Activated CD4-positive, alpha-beta T cell treated with anti-CD3 and anti-CD28 coated beads, Interleukin-2, amount 10 ng/mL, durations not matched to agents 7 days and 5 days (primary cell): Measurements from ENCODE around the gene ARFGAP3. TPM values are rescaled to one million over a fixed set of nuclear protein-coding genes. Genes with fewer than 3 reads are reported as not detected.
"Not testable (repeated sequence)": the region's sequence is repeated elsewhere in the genome, so short reads cannot be mapped to it uniquely, and the experiment has no call there.

Source experiments
- CTCF ChIA-PET: fragments of 350-600 bp; sonication (Branson Sonifier 250); formaldehyde crosslinking; loops from one replicate; lab custom pipeline; 2021; ENCODE audit warnings: antibody characterized with exemption; lab: Charles Lee
- POLR2A ChIA-PET: fragments of 350-600 bp; sonication (Branson Sonifier 250); formaldehyde crosslinking; loops from one replicate; lab custom pipeline; 2021; ENCODE audit warnings: antibody characterized with exemption; lab: Charles Lee
- DNase-seq: peaks from one replicate; pipeline ENCODE4 v3.0.0-alpha.2; 2020
- H3K27ac Mint-ChIP-seq: one replicate; pipeline ENCODE4 v1.8.0; 2021; ENCODE audit warnings: mild to moderate bottlenecking, moderate library complexity, mixed read lengths
- H3K27me3 Mint-ChIP-seq: one replicate; pipeline ENCODE4 v1.8.0; 2021; ENCODE audit warnings: mixed read lengths
- H3K36me3 Mint-ChIP-seq: one replicate; pipeline ENCODE4 v1.8.0; 2021; ENCODE audit warnings: low read depth, mixed read lengths
- H3K4me1 Mint-ChIP-seq: one replicate; pipeline ENCODE4 v1.8.0; 2021; ENCODE audit warnings: mixed read lengths
- H3K4me3 Mint-ChIP-seq: one replicate; pipeline ENCODE4 v1.8.0; 2021; ENCODE audit warnings: mild to moderate bottlenecking, moderate library complexity, mixed read lengths
- H3K9me3 Mint-ChIP-seq: one replicate; pipeline ENCODE4 v1.8.0; 2021; ENCODE audit warnings: mixed read lengths
- total RNA-seq, 2 experiments: library from RNA; stranded (reverse); gene quantifications; one replicate each; pipeline ENCODE4 v1.2.3, GENCODE V29; 2021

The ARFGAP3 gene
- total RNA-seq, 2 experiments from 2014 or later, result 23.9 to 25.5 TPM

DNA sequence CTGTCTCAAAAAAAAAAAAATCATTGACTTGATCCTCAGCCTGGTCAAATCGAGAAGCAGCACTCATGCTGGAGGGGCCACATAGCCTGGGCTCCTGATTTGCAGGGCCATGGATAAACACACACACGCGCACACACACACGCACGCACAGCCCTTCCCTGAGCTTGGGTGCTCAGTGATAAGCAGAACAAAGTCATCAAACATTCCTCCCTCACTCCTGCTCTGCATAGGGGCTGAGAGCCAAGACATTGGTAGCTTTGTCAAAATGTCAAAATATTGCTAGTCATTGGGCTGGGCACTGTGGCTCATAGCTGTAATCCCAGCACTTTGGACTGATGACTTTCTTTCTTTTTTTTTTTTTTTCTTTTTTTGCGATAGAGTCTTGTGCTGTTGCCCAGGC, 102.4 kb downstream of the ARFGAP3 start:
- H3K27ac Mint-ChIP-seq, result no peak overlapping the region
- ChIA-PET CTCF (interaction anchor here (0.7 kb wide), 1 partner anchor 582 kb away, joined by 4 read pairs; no protein-coding TSS in a partner anchor), POLR2A (interaction anchor here (0.6 kb wide), 1 partner anchor 1453 kb away, joined by 4 read pairs; no protein-coding TSS in a partner anchor)
- no peaks in the 10 kb centered on the region for H3K27me3 Mint-ChIP-seq
- no peak for DNase-seq
- no peak overlapping the region for H3K4me3 Mint-ChIP-seq
- H3K9me3 Mint-ChIP-seq, result no peaks in the 10 kb centered on the region
- no peaks in the 10 kb centered on the region for H3K4me1 Mint-ChIP-seq
- no peaks in the 10 kb centered on the region for H3K36me3 Mint-ChIP-seq

DNA sequence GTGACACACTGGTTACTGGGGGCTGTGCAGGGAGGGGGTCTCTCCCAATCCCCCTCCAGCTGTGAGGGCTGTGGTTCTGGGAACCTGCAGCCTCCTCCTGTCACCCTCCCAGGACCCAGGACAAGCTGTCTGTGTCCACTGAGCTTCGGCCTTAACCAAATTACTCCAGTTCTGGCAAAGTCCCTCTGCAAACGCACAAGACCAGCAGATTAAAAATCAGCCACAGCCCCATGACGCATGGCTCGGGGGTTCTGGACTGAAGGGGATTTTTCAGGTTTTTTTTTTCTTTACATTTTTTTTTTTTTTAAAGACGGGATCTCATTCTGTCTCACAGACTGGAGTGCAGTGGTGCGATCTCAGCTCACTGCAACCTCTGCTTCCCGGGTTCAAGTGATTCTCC, 104.2 kb downstream of the ARFGAP3 start:
- Mint-ChIP-seq H3K36me3 (no peaks in the 10 kb centered on the region), H3K27me3 (no peaks in the 10 kb centered on the region), H3K9me3 (no peaks in the 10 kb centered on the region), H3K4me3 (no peak overlapping the region), H3K27ac (no peak overlapping the region), H3K4me1 (no peaks in the 10 kb centered on the region)
- DNase-seq, result no peak
- ChIA-PET POLR2A (no interaction called here), CTCF (interaction anchor here (0.9 kb wide), 1 partner anchor 330 kb away, joined by 3 read pairs; no protein-coding TSS in a partner anchor)

GRCh38 chr22:42752230-42752746, 104.8 kb downstream of the ARFGAP3 start:
- CTCF ChIA-PET, result interaction anchor here (0.9 kb wide), 1 partner anchor 331 kb away, joined by 3 read pairs; no protein-coding TSS in a partner anchor
- no peak for DNase-seq
- POLR2A ChIA-PET, result no interaction called here
- no peaks in the 10 kb centered on the region for H3K27me3 Mint-ChIP-seq
- H3K9me3 Mint-ChIP-seq, result no peaks in the 10 kb centered on the region
- H3K27ac Mint-ChIP-seq, result no peak overlapping the region
- H3K4me3 Mint-ChIP-seq, result no peak overlapping the region
- no peaks in the 10 kb centered on the region for H3K4me1 Mint-ChIP-seq
- H3K36me3 Mint-ChIP-seq, result no peaks in the 10 kb centered on the region

DNA sequence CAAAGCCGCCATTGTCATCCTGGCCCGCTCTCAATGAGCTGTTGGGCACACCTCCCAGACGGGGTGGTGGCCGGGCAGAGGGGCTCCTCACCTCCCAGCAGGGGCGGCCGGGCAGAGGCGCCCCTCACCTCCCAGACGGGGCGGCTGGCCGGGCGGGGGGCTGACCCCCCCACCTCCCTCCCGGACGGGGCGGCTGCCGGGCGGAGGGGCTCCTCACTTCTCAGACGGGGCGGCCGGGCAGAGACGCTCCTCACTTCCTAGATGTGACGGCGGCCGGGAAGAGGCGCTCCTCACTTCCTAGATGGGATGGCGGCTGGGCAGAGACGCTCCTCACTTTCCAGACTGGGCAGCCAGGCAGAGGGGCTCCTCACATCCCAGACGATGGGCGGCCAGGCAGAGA, 106.7 kb downstream of the ARFGAP3 start:
- H3K27me3 Mint-ChIP-seq, CTCF ChIA-PET, H3K9me3 Mint-ChIP-seq, H3K27ac Mint-ChIP-seq, POLR2A ChIA-PET, H3K36me3 Mint-ChIP-seq, DNase-seq, H3K4me1 Mint-ChIP-seq, H3K4me3 Mint-ChIP-seq: not testable (repeated sequence)

- no peaks in the 10 kb centered on the region for H3K9me3 Mint-ChIP-seq
- no peaks in the 10 kb centered on the region for H3K36me3 Mint-ChIP-seq
- no peaks in the 10 kb centered on the region for H3K27me3 Mint-ChIP-seq
- ChIA-PET POLR2A (interaction anchor here (0.6 kb wide), 1 partner anchor 162 kb away, joined by 4 read pairs; no protein-coding TSS in a partner anchor), CTCF (interaction anchor here (0.5 to 0.7 kb wide), 3 partner anchors 24 to 829 kb away, joined by 3 to 4 read pairs (median 3); no protein-coding TSS in a partner anchor)
- H3K4me1 Mint-ChIP-seq, result no peaks in the 10 kb centered on the region
- no peak overlapping the region for H3K27ac Mint-ChIP-seq
- DNase-seq, result no peak
- no peak overlapping the region for H3K4me3 Mint-ChIP-seq
These were observed 109.2 kb downstream of the ARFGAP3 start for GRCh38 chr22:42747701-42748513.

Other genes starting within 250 kb of the ARFGAP3 start
- gene POLDIP3, start 242.4 kb downstream of the ARFGAP3 start, total RNA-seq, result 10 to 100 TPM; 83.4 to 97.7 TPM
- under 1 TPM; 0.45 to 0.71 TPM for gene ATP5MGL, start 216.7 kb downstream of the ARFGAP3 start, total RNA-seq
- 10 to 100 TPM; 84.3 to 91.9 TPM for gene CYB5R3, start 207.9 kb downstream of the ARFGAP3 start, total RNA-seq
- gene A4GALT, start 136.4 kb downstream of the ARFGAP3 start, total RNA-seq, result under 1 TPM; 0.29 to 0.35 TPM
- 10 to 100 TPM; 32.3 to 35.8 TPM for gene PACSIN2, start 157.9 kb upstream of the ARFGAP3 start, total RNA-seq
- 1 to 10 TPM; 9.0 to 9.3 TPM for gene TTLL1, start 232.1 kb upstream of the ARFGAP3 start, total RNA-seq